Measurements from ENCODE around the gene NCBP1.

The NCBP1 gene

DNA sequence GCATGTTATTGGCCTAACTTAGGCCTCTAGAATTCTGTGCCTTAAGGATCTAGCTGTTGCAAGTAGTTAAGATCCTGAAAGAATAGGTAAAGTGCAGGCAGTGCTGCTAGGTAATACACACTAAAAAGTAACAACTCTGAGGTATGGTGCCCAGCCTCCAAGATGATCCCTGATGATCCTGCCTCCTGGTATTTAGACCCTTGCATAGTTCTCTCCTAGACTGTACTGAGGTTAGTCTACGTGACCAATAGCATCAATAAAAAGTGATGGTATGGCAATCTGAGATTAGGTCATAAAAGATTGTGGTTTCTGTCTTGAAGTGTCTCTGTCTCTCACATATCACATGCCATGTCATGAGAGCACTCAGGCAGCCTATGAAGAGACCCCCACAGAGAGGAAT, 9.7 kb upstream of the NCBP1 start:
- DNase-seq (ENCODE audit: low read depth), result no peak

- no peak for DNase-seq (ENCODE audit: low read depth)
Observed at GRCh38 chr9:97625620-97626019, 8.0 kb upstream of the NCBP1 start.

GRCh38 chr9:97627624-97628023, 6.0 kb upstream of the NCBP1 start:
- no peak for DNase-seq (ENCODE audit: low read depth)

GRCh38 chr9:97628668-97629067, 5.0 kb upstream of the NCBP1 start:
- no peak for DNase-seq (ENCODE audit: low read depth)

DNA sequence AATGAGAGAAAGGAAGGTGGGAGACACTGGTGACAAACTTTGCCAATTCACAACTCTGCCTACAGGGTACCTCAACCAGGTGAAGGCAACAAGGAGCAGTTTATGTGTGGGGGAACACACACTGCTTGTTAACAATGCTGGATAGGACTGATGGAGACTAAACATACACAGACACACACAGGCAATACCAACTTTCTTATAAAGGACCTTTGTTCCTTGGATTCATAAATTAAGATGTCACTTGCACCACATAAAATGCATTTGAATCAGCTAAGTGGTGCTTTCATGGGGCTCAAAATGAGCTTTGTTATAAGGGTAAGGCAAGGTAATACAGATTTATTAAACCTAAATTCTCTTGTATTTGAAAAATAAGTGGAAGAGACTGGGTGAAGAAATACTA, 4.5 kb upstream of the NCBP1 start:
- no peak for DNase-seq (ENCODE audit: low read depth)

DNA sequence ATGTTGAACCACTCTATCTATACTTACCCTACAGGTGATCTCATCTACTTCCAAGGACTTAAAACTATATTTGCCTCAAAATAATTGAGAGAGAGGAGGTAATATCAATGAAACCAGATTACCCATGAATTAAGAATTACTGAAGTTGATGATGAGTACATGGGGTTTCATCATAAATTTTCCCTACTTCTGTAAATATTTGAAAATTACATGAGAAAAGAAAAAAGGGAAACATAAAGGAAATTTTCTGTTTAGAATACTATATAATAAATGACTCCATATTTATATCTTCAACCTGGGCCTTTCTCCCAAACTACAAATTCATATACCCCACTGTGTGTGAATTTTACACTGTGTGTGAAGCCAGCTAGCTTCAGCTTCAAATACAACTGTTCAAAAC, 3.0 kb upstream of the NCBP1 start:
- no peak for DNase-seq (ENCODE audit: low read depth)

DNA sequence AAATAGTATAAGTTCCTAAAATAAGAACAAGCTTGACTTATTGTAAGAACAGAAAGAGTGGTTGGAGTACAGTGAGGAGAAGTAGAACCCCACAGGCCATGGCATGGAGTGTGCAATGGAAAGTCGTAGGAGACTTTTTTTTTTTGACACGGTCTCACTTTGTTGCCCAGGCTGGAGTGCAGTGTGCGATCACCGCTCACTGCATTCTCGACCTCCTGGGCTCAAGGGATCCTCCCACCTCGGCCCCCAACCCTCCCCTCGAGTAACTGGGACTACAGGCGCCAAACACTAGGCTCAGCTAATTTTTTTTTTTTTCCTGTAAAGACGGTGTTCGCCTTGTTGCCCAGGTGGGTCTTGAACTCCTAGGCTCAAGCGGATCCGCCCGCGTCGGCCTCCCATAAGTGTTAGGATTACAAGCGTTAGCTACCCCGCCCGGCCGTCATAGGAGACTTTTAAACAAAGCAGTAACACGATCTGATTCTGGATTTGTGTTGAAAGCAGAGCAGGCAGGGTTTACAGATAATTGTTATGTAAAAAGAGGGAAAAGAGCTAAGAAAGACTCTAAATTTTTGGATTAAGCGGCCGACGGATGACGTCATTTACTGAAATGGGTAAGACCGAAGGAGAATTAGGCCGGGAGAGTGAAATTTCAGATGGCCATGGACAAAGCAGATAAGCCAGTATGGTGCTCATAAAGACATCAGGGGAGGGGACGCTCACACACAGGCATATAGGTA, 1.2 kb upstream of the NCBP1 start:
- DNase-seq (ENCODE audit: low read depth), result no peak

- no peak for DNase-seq (ENCODE audit: low read depth)
Observed at GRCh38 chr9:97633859-97634490, 354 bp downstream of the NCBP1 start.

DNA sequence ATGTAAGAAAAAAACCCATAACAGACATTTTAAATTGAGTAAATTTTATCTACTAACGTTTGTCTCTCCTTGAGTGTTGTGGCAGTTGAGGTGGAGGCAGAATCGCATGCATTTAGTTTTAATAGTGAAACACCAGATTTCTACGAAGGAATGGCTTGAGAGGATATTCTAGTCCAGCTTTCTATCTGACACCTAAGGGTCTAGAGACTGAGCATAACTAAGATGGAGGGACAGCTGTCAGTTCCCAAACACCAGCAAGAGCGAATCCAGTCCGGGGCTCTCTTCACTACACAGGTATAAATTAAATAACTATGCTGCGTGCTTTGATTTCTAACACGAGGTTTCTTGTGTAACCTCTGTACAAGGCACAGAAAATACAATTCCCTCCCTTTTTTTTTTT, 1.4 kb downstream of the NCBP1 start:
- DNase-seq (ENCODE audit: low read depth), result no peak

DNA sequence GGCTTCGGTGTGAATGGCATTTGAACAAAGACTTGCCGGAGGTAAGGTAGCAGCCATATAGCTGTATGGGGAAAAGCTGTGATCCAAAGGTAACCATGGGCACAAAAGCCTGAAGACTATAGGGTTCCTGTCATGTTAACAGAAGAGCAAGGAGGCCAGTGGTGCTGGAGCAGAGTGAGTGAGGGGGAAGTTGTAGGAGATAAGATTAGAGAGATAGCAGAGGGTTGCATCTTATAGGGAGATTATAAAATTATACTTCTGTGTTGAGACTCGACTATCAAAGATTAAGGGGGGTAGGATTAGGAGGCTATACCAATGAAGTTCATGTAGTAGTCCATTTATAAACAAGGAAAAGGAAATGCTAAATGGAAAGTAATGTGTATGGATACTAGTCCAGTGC, 3.3 kb downstream of the NCBP1 start:
- no peak for DNase-seq (ENCODE audit: low read depth)

DNA sequence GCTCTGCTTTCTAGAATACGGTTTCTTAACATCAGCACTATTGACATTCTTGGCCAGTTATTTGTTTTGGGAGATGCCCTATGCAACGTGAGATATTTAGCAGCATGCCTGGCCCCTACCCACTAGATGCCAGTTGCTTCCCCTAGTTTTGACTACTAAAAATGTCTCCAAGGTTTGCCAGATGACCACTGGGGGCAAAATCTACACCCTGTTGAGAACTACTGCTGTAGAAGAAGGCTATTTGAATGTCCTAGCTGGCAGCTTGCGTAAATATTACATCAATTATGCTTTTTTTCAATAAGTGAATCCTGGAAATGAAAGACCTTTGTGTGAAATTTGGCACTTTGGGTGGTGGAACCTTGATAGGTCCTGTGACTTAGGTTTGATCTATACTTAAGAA, 5.0 kb downstream of the NCBP1 start:
- no peak for DNase-seq (ENCODE audit: low read depth)

- DNase-seq (ENCODE audit: low read depth), result no peak
Observed at GRCh38 chr9:97640325-97640724, 6.7 kb downstream of the NCBP1 start.

- DNase-seq (ENCODE audit: low read depth), result no peak
Observed at GRCh38 chr9:97645720-97646119, 12.1 kb downstream of the NCBP1 start.

- no peak for DNase-seq (ENCODE audit: low read depth)
Observed at GRCh38 chr9:97647996-97648395, 14.4 kb downstream of the NCBP1 start.

DNA sequence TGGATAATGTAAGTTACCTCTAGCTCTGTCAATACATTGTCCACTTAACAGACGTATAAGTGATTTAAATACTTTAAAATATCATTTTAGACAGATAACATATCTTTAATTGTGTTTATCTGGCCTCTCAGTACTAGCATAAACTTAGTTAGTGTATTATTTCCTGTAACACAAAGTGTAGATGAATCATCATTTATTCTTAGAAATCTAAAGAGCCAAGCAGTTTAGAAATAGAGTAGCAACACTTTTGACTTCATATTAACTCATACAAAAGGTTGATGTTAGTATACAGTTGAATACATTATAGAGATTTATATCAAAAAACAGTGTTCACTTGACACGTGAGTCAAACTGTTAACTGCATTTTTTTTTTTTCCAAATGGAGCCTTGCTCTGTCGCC, 18.0 kb downstream of the NCBP1 start:
- DNase-seq (ENCODE audit: low read depth), result no peak

- DNase-seq (ENCODE audit: low read depth), result no peak
Observed at GRCh38 chr9:97658707-97659106, 25.1 kb downstream of the NCBP1 start.

- DNase-seq (ENCODE audit: low read depth), result no peak
Observed at GRCh38 chr9:97659771-97660170, 26.1 kb downstream of the NCBP1 start.

DNA sequence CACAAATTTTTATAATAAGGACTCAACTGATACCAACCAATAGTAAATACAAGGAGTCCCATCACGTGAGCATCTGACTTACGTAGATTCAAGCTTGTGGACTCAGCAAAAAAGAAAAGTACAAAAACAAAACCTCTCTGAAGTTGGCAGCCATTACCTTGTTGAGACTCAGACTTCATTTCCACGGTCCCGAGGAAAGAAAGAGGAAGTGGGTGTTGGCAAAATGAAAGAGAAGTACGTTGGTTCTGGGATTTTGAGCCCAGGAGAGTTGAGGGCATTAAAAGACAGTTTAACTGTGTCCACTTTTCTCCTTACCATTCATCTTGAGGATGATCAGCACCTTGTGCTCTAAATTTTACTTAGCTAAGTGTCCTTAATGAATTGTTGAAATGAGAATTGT, 26.7 kb downstream of the NCBP1 start:
- no peak for DNase-seq (ENCODE audit: low read depth)

- DNase-seq (ENCODE audit: low read depth), result no peak
Observed at GRCh38 chr9:97660847-97661246, 27.2 kb downstream of the NCBP1 start.

DNA sequence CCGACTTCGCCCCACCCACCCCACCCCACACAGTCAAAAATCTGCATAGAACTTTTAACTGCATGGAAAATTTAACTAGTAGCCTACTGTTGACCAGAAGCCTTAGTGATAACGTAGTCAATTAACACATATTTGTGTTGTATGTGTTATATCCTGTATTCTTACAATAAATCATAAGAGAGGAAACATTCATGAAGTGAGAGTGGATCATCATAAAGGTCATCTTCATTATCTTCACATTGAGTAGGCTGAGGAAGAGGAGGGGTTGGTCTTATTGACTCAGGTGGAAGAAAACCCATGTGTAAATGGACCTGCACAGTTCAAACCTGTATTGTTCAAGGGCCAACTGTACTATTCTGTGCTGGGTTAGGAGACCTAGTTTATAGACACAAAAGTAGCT, 32.1 kb downstream of the NCBP1 start:
- no peak for DNase-seq (ENCODE audit: low read depth)

DNA sequence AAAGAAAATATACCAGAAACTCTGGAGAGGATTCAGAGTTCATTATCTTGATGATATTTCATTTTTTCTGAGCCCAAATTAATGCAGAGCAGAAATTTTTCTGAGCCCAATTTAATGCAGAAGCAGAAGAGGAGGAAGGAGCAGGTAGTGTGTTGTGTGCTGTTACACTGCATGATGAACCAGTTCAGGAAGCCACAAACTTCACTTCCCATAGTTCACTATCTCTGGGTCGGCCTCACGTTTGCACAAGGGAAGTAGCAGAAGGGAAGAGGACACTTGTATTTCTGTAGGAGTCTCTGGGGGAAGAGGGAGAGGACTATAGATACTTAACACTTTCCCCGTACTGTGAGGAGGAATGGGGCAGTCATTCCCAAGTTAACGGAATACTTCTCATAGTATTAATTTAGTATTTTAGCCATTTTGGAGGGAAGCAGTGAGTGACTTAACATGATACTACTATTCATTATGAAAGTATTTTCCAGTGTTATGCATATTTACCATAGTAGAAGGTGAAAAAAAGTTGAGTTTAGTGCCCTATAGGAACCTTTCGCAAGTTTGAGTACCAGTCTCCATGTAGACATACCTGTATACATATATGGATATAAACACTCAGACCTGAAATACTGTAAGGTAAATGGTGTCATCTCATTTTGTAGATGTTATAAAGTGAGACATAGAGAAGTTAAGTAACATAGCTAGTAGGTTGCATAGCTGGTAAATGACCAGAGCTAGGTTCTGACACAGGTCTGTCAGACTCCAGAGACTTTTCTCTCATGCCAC, 33.5 kb downstream of the NCBP1 start:
- no peak for DNase-seq (ENCODE audit: low read depth)

DNA sequence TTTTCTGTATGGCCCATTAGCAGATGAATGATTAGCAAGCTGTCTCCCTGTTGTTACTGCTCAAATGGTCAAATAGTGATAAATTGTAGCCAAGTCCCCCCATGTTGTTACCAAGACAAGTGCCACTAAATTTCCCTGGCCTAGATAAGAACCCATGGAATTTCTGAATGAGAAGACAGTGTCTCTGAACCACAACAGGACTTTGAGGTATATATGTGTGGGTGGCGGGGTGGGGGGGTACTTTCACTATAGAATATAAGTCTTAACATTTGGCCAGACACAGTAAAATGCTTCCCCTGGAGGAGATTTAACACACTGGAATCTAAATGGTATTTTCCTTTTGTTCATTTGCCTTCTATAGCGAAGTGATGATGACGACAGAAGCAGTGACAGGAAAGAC, 34.9 kb downstream of the NCBP1 start:
- DNase-seq (ENCODE audit: low read depth), result no peak

GRCh38 chr9:97670586-97670985, 37.0 kb downstream of the NCBP1 start:
- DNase-seq (ENCODE audit: low read depth), result no peak
